Muscle layer of colon (tissue), 2 donors: ENCODE results near the gene MT1G.
"Not testable (repeated sequence)": the region's sequence is repeated elsewhere in the genome, so short reads cannot be mapped to it uniquely, and the experiment has no call there.

ENCODE experiments used
- H3K27ac ChIP-seq: one replicate; pipeline ENCODE4 v1.7.0; 2013; ENCODE audit warnings: low read depth, mild to moderate bottlenecking, low read length, moderate library complexity
- H3K27me3 ChIP-seq, 2 donors: one replicate each; pipeline ENCODE4 v1.7.0; 2013; ENCODE audit warnings: low read length in 2 of 2, mild to moderate bottlenecking in 2 of 2; ENCODE audit not compliant: insufficient read depth in 2 of 2, control insufficient read depth in 1 of 2
- H3K36me3 ChIP-seq: one replicate; pipeline ENCODE4 v1.7.0; 2013; ENCODE audit warnings: mild to moderate bottlenecking, low read length; ENCODE audit not compliant: insufficient read depth
- H3K4me1 ChIP-seq: one replicate; pipeline ENCODE4 v1.7.0; 2013; ENCODE audit warnings: mild to moderate bottlenecking, low read length; ENCODE audit not compliant: insufficient read depth
- H3K4me3 ChIP-seq, 2 donors: one replicate each; pipeline ENCODE4 v1.7.0; 2013; ENCODE audit warnings: low read length in 2 of 2, low read depth in 1 of 2, mild to moderate bottlenecking in 1 of 2, moderate library complexity in 1 of 2
- H3K9ac ChIP-seq: one replicate; pipeline ENCODE4 v1.7.0; 2013; ENCODE audit warnings: low read length
- H3K9me3 ChIP-seq: one replicate; pipeline ENCODE4 v1.7.0; 2013; ENCODE audit warnings: mild to moderate bottlenecking, low read length
- donor health status: abdominal sarcoma.
- donor health status: Adenocarcinoma of cecum.

MT1G gene

DNA sequence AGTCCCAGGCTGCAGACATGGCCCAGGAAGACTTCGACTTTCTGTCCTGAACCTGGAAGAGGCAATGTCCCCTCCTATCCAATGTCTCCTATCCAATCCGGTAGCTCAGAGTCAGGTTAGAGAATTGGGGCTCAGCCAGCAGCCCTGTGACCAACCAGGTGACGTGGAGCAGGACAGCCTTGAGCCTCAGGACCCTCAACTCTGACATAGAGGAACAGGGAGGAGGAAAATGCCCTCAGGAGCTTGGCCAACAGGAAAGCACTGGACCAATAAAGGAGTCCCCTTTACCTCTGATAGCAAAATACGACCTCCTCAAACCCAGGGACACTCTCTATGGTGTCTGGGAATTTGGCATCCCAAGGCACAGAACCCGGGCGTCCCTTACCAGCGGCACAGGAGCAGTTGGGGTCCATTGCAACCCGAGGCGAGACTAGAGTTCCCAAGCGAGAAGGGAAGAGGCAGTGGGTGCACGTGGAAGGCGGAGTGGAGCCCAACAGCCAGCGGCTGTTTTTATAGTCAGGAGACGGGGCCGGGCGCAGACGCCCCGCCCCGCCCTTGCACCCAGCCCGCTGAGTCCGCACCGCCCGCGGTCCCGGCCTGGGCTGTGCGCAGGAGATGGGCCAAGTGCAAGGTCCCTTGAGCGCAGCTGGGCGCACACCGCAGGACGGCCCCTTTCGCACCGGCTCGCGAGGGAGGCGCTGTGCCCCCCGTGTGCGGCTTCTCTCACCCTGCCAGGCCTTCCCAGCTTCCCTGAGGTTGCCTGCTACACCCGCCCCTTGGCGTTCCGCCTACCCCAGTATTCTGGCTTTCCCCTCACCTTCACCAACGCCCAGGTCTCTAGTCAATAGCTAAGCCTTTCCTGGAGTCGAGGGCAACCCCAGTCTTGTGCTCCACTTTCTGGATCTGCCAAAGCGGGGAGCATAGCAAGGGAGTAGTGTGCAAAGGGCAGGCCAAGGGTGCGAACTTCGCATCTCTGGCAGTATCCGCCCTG, at the start of gene MT1G:
Gene MT1G (minus strand): TSS at position 485 of the 991 bp plus-strand sequence. CDS start 72 bp downstream, at position 413.
- no peak within 1 kb of the TSS for H3K4me3 ChIP-seq
- no peak within 1 kb of the TSS for H3K9ac ChIP-seq
- H3K27ac ChIP-seq: no peak within 1 kb of the TSS

DNA sequence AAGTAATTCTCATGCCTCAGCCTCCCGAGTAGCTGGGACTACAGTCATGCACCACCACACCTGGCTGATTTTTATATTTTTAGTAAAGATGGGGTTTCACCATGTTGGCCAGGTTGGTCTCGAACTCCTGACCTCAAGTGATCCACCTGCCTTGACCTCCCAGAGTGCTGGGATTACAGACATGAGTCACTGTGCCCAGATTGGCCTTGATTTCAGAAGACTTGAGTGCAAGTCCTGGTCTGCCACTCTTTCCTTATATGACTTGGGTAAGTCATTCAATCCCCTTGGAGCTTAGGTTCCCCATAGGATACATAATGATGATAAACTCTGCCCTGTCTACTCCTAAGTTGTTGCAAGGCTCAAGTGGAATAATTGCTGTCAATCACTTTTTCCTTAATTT, 49.7 kb upstream of the MT1G start:
- H3K4me3 ChIP-seq, H3K36me3 ChIP-seq: not testable (repeated sequence)

More for the DNA sequence above, at the start of gene MT1G:
- no peaks in the 10 kb centered on the region for H3K36me3 ChIP-seq
- H3K4me1 ChIP-seq: no peaks in the 10 kb centered on the region
- peaks cover 51 to 75% of the 10 kb centered on the region in 2 donors for H3K27me3 ChIP-seq
- no peaks in the 10 kb centered on the region for H3K9me3 ChIP-seq

DNA sequence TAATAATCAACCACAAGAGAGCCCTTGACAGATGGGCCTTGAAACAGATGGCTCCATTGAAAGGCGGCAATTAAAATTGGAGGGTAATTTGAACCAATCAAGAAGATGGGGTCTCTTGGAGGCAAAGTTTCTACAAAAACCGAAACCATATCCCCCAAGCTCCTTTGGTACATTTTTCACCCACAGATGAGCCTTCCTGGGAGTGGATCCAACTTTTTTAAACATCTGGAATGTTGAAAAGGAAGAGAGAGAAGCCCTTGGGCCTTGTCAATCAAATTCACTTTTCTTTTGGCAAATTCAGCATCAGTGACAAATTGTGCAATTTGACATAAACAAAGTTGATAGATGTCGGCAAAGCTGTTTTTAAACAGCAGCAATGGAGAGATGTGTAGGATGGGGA, 48.9 kb upstream of the MT1G start:
- no peaks in the 10 kb centered on the region for H3K9me3 ChIP-seq
- H3K27ac ChIP-seq: no peak overlapping the region
- H3K4me3 ChIP-seq: no peak overlapping the region
- H3K4me1 ChIP-seq: no peaks in the 10 kb centered on the region
- no peaks in the 10 kb centered on the region for H3K36me3 ChIP-seq
- no peaks in the 10 kb centered on the region for H3K27me3 ChIP-seq
- H3K9ac ChIP-seq: no peak overlapping the region

More for the DNA sequence above, 49.7 kb upstream of the MT1G start:
- not testable (repeated sequence) for H3K27ac ChIP-seq, H3K4me1 ChIP-seq, H3K9ac ChIP-seq, H3K9me3 ChIP-seq, H3K27me3 ChIP-seq

DNA sequence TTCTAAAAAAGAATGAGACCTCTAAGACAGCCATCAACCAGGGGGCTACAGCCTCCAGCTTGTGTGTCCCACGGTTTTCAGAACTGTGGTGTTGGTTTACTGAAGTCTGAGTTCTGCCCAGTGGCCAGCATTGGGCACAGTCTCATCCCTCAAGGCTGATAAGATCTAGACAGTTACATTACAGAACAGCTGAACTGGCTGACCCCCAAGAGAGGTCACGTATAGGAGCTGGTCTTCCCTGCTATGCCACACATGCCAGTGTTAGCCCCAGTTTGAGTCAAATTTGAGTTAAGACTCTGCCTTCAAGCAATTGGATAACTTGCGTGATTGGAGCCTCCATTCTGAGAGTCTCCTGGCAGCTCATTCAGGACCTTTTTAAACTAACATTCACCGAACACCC, 47.3 kb upstream of the MT1G start:
- Histone ChIP-seq H3K4me3 (no peak overlapping the region), H3K9me3 (no peaks in the 10 kb centered on the region), H3K9ac (no peak overlapping the region), H3K27ac (no peak overlapping the region), H3K27me3 (no peaks in the 10 kb centered on the region), H3K36me3 (no peaks in the 10 kb centered on the region), H3K4me1 (no peaks in the 10 kb centered on the region)

DNA sequence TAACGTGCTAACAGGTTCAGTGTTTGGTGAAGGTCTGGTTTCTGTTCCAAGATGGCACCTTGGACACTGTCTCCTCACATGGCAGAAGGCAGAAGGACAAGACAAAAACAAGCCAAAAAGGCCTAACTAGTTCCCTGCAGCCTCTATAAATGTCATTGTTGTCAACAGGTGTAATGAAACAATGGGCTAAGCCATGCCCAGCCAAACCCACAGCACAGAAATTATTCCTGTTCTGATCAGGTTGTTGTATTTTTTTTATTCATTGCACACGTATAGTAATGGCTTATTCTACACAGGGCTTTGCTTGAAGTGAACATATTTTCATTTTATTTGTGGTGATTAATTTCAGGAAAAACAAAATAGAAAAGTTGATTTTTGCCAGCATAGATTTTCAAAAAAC, 45.9 kb upstream of the MT1G start:
- H3K4me3 ChIP-seq: no peak overlapping the region
- no peaks in the 10 kb centered on the region for H3K9me3 ChIP-seq
- no peaks in the 10 kb centered on the region for H3K36me3 ChIP-seq

DNA sequence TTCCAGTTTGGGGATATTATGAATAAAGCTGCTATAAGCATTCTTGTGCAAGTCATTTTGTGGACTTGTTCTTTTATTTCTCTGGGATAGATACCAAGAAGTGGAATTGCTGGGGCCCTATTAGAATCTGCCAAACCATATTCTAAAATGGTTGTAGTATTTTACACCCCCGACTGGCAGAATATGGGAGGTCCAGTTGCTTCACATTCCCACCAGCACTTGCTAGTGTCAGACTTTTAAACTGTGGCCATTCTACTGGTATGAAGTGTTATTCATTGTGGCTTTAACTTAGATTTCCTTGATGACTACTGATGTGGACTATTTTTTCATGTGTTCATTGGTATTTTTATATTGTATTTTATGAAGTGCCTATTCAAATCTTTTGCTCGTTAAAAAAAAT, 44.0 kb upstream of the MT1G start:
- Histone ChIP-seq H3K4me3 (no peak overlapping the region), H3K27me3 (no peaks in the 10 kb centered on the region), H3K36me3 (no peaks in the 10 kb centered on the region), H3K27ac (no peak overlapping the region), H3K9ac (no peak overlapping the region), H3K4me1 (no peaks in the 10 kb centered on the region), H3K9me3 (no peaks in the 10 kb centered on the region)

More for the DNA sequence above, 45.9 kb upstream of the MT1G start:
- H3K27me3 ChIP-seq: no peaks in the 10 kb centered on the region
- H3K27ac ChIP-seq: no peak overlapping the region
- no peak overlapping the region for H3K9ac ChIP-seq
- no peaks in the 10 kb centered on the region for H3K4me1 ChIP-seq

DNA sequence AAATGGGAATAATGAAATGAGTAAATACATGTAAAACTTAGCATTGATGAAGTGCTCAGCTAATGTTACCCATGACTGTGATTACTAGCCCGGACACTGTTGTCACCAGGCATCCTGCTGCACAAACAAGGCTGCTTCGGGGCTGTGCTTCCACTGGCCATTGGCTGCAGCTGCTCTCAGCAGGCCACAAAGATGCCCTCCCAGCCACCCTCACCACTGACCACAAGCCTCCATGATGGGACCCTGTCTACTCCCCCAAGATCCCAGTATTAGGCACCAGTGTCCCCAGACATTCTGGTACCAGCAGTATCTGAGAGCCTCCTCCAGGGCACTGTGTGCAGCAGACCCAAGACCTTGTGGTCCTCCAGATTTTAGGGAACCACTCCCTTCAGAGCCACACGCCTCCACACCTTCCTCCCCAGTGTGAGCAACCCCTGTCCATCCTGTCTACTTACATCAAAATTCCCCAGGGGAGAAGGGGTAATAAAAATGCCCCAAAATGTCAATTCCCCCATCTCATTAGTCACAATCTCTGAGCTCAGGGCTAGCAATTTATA, 42.4 kb upstream of the MT1G start:
- no peak overlapping the region for H3K27ac ChIP-seq
- no peaks in the 10 kb centered on the region for H3K4me1 ChIP-seq
- H3K36me3 ChIP-seq: no peaks in the 10 kb centered on the region
- no peak overlapping the region for H3K4me3 ChIP-seq
- no peak overlapping the region for H3K9ac ChIP-seq
- no peaks in the 10 kb centered on the region for H3K9me3 ChIP-seq
- H3K27me3 ChIP-seq: no peaks in the 10 kb centered on the region

DNA sequence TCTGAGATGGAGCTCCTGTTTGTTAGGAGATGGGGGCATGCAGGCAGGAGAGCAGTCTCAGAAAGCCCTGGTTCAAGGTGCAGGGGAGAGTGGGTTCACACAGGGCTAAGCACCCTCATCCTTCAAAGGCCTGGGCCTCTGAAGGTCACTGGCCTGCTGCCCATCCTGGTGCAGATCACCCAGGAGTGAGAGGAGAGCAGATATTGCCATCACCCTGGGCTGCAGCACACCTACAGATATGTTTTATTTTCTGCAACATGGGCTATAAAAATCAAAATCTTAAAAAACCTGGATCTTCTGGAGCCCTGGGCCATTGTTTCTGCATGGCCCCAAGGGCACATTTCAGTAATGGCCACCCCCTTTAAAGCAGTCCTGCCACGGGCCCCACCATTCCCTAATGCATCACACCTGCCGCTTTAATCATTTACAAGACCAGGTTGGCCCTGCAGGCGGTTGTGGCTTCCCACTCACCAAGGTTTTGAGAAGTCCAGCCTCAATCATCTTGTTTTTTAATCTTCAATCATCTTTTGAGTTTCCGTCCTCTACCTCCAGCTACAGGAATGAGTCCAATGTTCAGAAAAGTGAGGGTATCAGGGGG, 41.7 kb upstream of the MT1G start:
- Histone ChIP-seq H3K4me1 (no peaks in the 10 kb centered on the region), H3K36me3 (no peaks in the 10 kb centered on the region), H3K27me3 (no peaks in the 10 kb centered on the region), H3K4me3 (no peak overlapping the region), H3K9ac (no peak overlapping the region), H3K9me3 (no peaks in the 10 kb centered on the region), H3K27ac (no peak overlapping the region)

DNA sequence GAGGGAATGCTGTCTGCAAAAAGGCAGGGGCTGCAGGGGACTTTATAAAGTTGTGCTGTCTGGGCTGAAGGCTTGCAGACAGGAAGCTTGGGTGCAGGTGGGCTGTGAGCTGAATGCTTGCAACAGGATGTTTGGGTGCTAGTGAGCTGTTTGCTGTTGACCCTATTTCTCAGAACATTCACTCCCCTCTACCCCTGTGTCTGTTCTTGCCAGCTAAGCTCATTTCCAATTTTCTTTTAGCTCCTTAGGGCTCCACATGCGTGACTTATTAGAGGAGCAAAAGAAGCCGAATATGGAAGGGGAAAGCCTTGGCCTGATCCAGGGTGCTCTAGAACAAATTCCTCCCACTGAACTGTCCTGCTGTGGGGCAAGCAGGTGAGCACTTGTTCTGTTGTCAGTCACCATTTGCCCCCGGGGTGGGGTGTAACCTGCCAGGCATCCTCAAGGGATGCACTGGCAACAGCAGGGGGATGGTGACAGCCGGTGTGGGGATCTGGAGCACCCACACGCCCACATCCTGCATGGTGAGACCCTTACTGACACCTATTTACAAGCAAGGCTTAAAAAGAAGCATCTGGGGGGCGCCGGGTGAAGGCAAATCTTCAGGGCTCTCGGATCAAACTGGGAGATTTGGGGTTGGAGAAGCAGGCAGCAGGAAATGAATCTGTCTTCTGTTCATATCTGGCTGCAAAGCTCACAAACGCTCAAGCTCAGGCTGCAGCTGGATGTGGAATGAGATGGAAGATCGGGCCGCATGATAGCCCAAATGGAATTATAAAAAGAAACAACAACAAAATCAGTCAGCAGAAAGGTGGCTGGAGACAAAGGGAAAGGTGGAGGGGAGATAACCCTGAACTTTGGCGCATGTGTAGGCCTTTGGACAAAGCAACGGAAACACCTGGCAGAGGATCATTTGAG, 40.9 kb upstream of the MT1G start:
- Histone ChIP-seq H3K27me3 (no peaks in the 10 kb centered on the region), H3K9me3 (no peaks in the 10 kb centered on the region), H3K4me3 (no peak overlapping the region), H3K4me1 (no peaks in the 10 kb centered on the region), H3K36me3 (no peaks in the 10 kb centered on the region), H3K27ac (no peak overlapping the region), H3K9ac (no peak overlapping the region)

DNA sequence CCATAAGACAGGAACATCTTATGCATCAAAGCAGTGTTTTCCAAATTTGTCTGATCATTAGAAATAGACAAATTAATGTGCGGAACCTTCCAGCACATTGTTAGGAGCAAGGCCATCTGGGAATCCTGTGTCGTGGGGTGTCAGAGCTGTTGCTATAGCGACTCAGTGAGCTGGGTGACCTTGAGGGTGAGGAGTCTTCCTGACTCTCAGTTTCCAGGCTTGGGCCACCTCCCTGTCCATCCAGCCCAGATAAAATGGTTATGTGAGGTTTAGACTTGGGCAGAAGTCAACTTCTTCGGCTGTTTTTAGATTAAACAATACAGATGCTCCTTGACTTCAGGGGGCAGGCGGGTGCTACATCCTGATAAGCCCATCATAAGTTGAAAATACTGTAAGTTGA, 35.0 kb upstream of the MT1G start:
- Histone ChIP-seq H3K9ac (no peak overlapping the region), H3K27ac (no peak overlapping the region), H3K9me3 (no peaks in the 10 kb centered on the region), H3K36me3 (no peaks in the 10 kb centered on the region), H3K4me1 (peaks cover 4% of the 10 kb centered on the region), H3K27me3 (no peaks in the 10 kb centered on the region), H3K4me3 (no peak overlapping the region)

DNA sequence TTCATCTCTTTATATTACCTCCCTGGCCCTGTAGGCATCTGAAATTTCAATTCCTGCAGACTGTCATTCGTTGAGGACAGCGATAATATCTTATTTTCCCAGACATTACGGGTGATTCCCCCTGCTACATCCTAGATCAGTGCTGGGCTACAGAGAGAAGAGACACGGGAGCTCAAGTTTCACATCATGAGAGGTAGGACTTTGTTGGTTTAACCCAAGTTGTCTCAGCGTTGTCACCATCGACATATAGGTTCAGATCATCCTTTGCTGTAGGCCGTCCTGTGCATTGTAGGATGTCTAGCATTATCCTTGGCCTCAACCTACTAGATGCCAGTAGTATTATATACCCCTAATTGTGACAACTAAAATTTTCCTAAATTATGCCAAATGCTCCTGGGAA, 33.7 kb upstream of the MT1G start:
- no peak overlapping the region for H3K9ac ChIP-seq
- H3K4me1 ChIP-seq: peaks cover 4% of the 10 kb centered on the region
- no peak overlapping the region for H3K27ac ChIP-seq
- no peaks in the 10 kb centered on the region for H3K36me3 ChIP-seq
- H3K9me3 ChIP-seq: no peaks in the 10 kb centered on the region
- H3K4me3 ChIP-seq: no peak overlapping the region
- no peaks in the 10 kb centered on the region for H3K27me3 ChIP-seq
